ENCODE results near the gene TRAPPC3.

TRAPPC3 gene

DNA sequence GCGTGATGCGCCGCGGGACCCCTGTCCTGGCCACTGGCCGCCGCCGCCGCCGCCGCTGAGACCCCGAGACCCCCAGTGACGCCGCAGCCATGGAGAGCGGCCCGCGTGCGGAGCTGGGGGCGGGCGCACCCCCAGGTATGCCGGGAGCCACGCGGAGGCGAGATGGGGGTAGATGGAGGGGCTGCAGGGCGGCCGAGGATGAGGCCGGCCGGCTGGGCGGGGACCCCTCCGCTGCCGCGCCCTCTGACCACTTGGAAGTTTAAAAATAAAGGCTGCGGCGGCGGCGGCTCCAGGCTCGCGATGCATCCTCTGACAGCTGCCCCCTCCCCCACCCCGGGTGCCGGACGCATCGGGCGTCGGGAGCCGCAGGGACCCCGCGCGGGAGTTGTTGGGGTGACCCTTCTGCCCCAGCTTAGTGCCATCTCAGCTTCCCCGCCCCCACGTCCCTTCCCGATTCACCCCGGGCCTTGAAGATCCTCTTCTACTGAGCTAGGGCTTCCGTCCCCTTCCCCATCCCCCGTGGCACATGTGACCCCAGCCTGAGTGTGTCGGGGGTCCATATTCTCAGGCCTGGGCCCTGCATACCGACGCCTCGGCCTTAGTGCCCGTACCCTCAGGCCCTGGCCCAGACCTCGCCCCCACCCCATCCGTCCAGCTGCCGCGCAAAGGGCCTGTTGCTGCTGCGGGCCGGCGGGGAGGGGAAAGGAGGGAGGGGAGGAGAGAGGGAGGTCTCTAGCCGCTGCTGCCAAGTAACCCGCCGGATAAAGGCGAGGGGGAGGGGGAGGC, 7.2 kb upstream of the TRAPPC3 start (continued):
- no peak for TF ChIP-seq ZNF133 (tag by site-specific recombination; IDR thresholded peaks at IDR 0.05)
- peak; percentile 56 for TF ChIP-seq ZNF629 (tag by site-specific recombination; IDR thresholded peaks at IDR 0.05)
- TF ChIP-seq ZNF747 (tag by site-specific recombination; IDR thresholded peaks at IDR 0.05), result no peak
- TF ChIP-seq, protein P1, sequence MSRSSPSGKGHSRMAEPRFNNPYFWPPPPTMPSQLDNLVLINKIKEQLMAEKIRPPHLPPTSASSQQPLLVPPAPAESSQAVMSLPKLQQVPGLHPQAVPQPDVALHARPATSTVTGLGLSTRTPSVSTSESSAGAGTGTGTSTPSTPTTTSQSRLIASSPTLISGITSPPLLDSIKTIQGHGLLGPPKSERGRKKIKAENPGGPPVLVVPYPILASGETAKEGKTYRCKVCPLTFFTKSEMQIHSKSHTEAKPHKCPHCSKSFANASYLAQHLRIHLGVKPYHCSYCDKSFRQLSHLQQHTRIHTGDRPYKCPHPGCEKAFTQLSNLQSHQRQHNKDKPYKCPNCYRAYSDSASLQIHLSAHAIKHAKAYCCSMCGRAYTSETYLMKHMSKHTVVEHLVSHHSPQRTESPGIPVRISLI (tag by site-specific recombination; IDR thresholded peaks at IDR 0.05), result no peak
- no peak for TF ChIP-seq TCF7L2 (IDR thresholded peaks at IDR 0.05; ENCODE audit: borderline replicate concordance, low read depth, low read length)
- peak; percentile 87 for TF ChIP-seq WT1 (tag by site-specific recombination; IDR thresholded peaks at IDR 0.05)
- no peak for TF ChIP-seq ZNF423 (tag by site-specific recombination; IDR thresholded peaks at IDR 0.05)
- TF ChIP-seq ZNF202 (tag by site-specific recombination; IDR thresholded peaks at IDR 0.05; ENCODE audit: borderline replicate concordance), result no peak
- 0 out of 2 replicates have a peak, but pooled peaks have one; percentile 17 for TF ChIP-seq ZFP69B (tag by site-specific recombination; IDR thresholded peaks at IDR 0.05)
- TF ChIP-seq ZNF146 (tag by site-specific recombination; IDR thresholded peaks at IDR 0.05), result no peak
- TF ChIP-seq ZNF266 (tag by site-specific recombination; IDR thresholded peaks at IDR 0.05; ENCODE audit: low read depth), result no peak
- TF ChIP-seq SCRT1 (tag by site-specific recombination; IDR thresholded peaks at IDR 0.05; ENCODE audit: borderline replicate concordance), result peak; percentile 99
- TF ChIP-seq ZNF785 (tag by site-specific recombination; IDR thresholded peaks at IDR 0.05), result no peak
- TF ChIP-seq KLF9 (tag by site-specific recombination; IDR thresholded peaks at IDR 0.05; ENCODE audit: low read depth), result peak; percentile 56
- TF ChIP-seq ZBTB1 (tag by site-specific recombination; IDR thresholded peaks at IDR 0.05), result no peak
- TF ChIP-seq ZNF701 (tag by site-specific recombination; IDR thresholded peaks at IDR 0.05), result no peak
- TF ChIP-seq ZNF837 (tag by site-specific recombination; IDR thresholded peaks at IDR 0.05), result no peak
- TF ChIP-seq ZNF354C (tag by site-specific recombination; IDR thresholded peaks at IDR 0.05; ENCODE audit: borderline replicate concordance, low read depth), result no peak
- TF ChIP-seq ZNF223 (tag by site-specific recombination; IDR thresholded peaks at IDR 0.05), result no peak
- no peak for TF ChIP-seq ZNF157 (tag by site-specific recombination; IDR thresholded peaks at IDR 0.05)
- peak; percentile 33; the same call in 1 of the 2 replicates for TF ChIP-seq OVOL3 (tag by site-specific recombination; IDR thresholded peaks at IDR 0.05)
- TF ChIP-seq HIC1 (tag by site-specific recombination; IDR thresholded peaks at IDR 0.05), result peak; percentile 88
- TF ChIP-seq ZNF501 (tag by site-specific recombination; IDR thresholded peaks at IDR 0.05), result peak; percentile 95
- 0 out of 2 replicates have a peak, but pooled peaks have one; percentile 13 for TF ChIP-seq ZBTB6 (tag by site-specific recombination; IDR thresholded peaks at IDR 0.05)
- TF ChIP-seq ZXDB (tag by site-specific recombination; IDR thresholded peaks at IDR 0.05), result peak; percentile 71; the same call in 1 of the 2 replicates
- no peak for TF ChIP-seq ZNF248 (tag by site-specific recombination; IDR thresholded peaks at IDR 0.05)
- TF ChIP-seq, protein P2, sequence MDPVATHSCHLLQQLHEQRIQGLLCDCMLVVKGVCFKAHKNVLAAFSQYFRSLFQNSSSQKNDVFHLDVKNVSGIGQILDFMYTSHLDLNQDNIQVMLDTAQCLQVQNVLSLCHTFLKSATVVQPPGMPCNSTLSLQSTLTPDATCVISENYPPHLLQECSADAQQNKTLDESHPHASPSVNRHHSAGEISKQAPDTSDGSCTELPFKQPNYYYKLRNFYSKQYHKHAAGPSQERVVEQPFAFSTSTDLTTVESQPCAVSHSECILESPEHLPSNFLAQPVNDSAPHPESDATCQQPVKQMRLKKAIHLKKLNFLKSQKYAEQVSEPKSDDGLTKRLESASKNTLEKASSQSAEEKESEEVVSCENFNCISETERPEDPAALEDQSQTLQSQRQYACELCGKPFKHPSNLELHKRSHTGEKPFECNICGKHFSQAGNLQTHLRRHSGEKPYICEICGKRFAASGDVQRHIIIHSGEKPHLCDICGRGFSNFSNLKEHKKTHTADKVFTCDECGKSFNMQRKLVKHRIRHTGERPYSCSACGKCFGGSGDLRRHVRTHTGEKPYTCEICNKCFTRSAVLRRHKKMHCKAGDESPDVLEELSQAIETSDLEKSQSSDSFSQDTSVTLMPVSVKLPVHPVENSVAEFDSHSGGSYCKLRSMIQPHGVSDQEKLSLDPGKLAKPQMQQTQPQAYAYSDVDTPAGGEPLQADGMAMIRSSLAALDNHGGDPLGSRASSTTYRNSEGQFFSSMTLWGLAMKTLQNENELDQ (tag by site-specific recombination; IDR thresholded peaks at IDR 0.05; ENCODE audit: low read depth), result no peak
- TF ChIP-seq ZNF426 (tag by site-specific recombination; IDR thresholded peaks at IDR 0.05), result no peak
- peak; percentile 42; the same call in 1 of the 2 replicates for TF ChIP-seq ZNF341 (tag by site-specific recombination; IDR thresholded peaks at IDR 0.05; ENCODE audit: low read depth)
- TF ChIP-seq INSM2 (tag by site-specific recombination; IDR thresholded peaks at IDR 0.05), result no peak
- TF ChIP-seq FEZF1 (tag by site-specific recombination; IDR thresholded peaks at IDR 0.05), result no peak
- peak; percentile 68; the same call in 1 of the 2 replicates for TF ChIP-seq ZNF24 (tag by site-specific recombination; IDR thresholded peaks at IDR 0.05)
- TF ChIP-seq ZNF16 (tag by site-specific recombination; IDR thresholded peaks at IDR 0.05; ENCODE audit: low read depth), result 0 out of 2 replicates have a peak, but pooled peaks have one; percentile 20
